ENCODE results near the gene ADCY4. TPM values are rescaled to one million over a fixed set of nuclear protein-coding genes. Genes with fewer than 3 reads are reported as not detected.
A peak's percentile ranks its signal among the peaks of the same experiment; 100 is the strongest.

ADCY4 gene
- polyA plus RNA-seq, 3 donors, result 0.69 to 11.9 (median 0.70) TPM

- Histone ChIP-seq H3K27ac (ENCODE audit: low read depth in 1 of 2, low read length in 2 of 2) (peak overlapping the region; percentile 85 to 89), H3K4me3 (replicated peaks in 1 of 3; ENCODE audit: low read depth in 2 of 3, low read length in 3 of 3) (peak overlapping the region; percentile 24 to 84 (median 30)), H4K20me1 (ENCODE audit: insufficient read depth, low read length) (peaks cover 28% of the 10 kb centered on the region), H3K27me3 (ENCODE audit: control insufficient read depth in 2 of 2, insufficient read depth in 2 of 2, low read length in 2 of 2) (no peaks in the 10 kb centered on the region), H3K4me2 (replicated peaks; ENCODE audit: extremely low read depth, low read length, poor library complexity, severe bottlenecking) (peak overlapping the region; percentile 93), H3K9ac (ENCODE audit: insufficient read depth, low read length, poor library complexity, severe bottlenecking) (peak overlapping the region; percentile 39), H3K36me3 (replicated peaks in 1 of 2; ENCODE audit: control insufficient read depth in 1 of 2, insufficient read depth in 2 of 2, low read length in 2 of 2) (peaks cover 0 to 4% of the 10 kb centered on the region in 2 donors), H3K79me2 (ENCODE audit: insufficient read depth, low read length) (peaks cover 56% of the 10 kb centered on the region), H3K4me1 (ENCODE audit: control insufficient read depth in 1 of 2, insufficient read depth in 2 of 2, low read length in 2 of 2) (peaks cover 88 to 99% of the 10 kb centered on the region in 2 donors), H3K9me3 (replicated peaks in 1 of 2; ENCODE audit: control insufficient read depth in 1 of 2, insufficient read depth in 1 of 2, low read length in 2 of 2) (no peaks in the 10 kb centered on the region), H2AFZ (ENCODE audit: insufficient read depth, low read depth, low read length, poor library complexity, severe bottlenecking) (peak overlapping the region; percentile 13)
- H3K27me3 Mint-ChIP-seq (ENCODE audit: low read depth in 3 of 3), result peaks cover 0 to 3% (median 1%) of the 10 kb centered on the region in 3 donors
- peaks cover 86% of the 10 kb centered on the region for H3K4me1 Mint-ChIP-seq
- H3K36me3 Mint-ChIP-seq, result peaks cover 26 to 33% of the 10 kb centered on the region in 2 donors
- intact Hi-C loops (cut with micrococcal nuclease), result loop anchor here in 1 of 2 donors (5.0 kb wide), 2 partner anchors 37 to 82 kb away; partner anchors contain the start of genes GMPR2 and NEDD8
- H3K27ac Mint-ChIP-seq, result peak overlapping the region; percentile 95 to 99 (median 98)
- peak in 1 of 3 donors; percentile 37 for DNase-seq
- WGBS (ENCODE audit: insufficient coverage), result 0% methylated on average over 1 of the region's 5 CpGs
- peak overlapping the region; percentile 81 to 95 for H3K4me3 Mint-ChIP-seq
- H3K9me3 Mint-ChIP-seq, result peaks cover 0 to 2% (median 0%) of the 10 kb centered on the region in 7 donors
- TF ChIP-seq CTCF (IDR thresholded peaks at IDR 0.05), result no peak
Measured at GRCh38 chr14:24314377-24315193, 20.3 kb downstream of the ADCY4 start.

GRCh38 chr14:24313913-24314312, 21.0 kb downstream of the ADCY4 start:
- Histone ChIP-seq H3K4me3 (replicated peaks in 1 of 3; ENCODE audit: low read depth in 2 of 3, low read length in 3 of 3) (peak overlapping the region in 1 of 3 experiments; percentile 84), H3K9ac (ENCODE audit: insufficient read depth, low read length, poor library complexity, severe bottlenecking) (no peak overlapping the region)

More at GRCh38 chr14:24313913-24314312, 21.0 kb downstream of the ADCY4 start:
- no peaks in the 10 kb centered on the region for H3K27me3 ChIP-seq (ENCODE audit: control insufficient read depth in 2 of 2, insufficient read depth in 2 of 2, low read length in 2 of 2)
- intact Hi-C loops (cut with micrococcal nuclease), result loop anchor here in 1 of 2 donors (5.0 kb wide), 2 partner anchors 37 to 82 kb away; partner anchors contain the start of genes GMPR2 and NEDD8
- peaks cover 0 to 8% of the 10 kb centered on the region in 2 donors for H3K36me3 ChIP-seq (replicated peaks in 1 of 2; ENCODE audit: control insufficient read depth in 1 of 2, insufficient read depth in 2 of 2, low read length in 2 of 2)
- Mint-ChIP-seq H3K27me3 (ENCODE audit: low read depth in 3 of 3) (no peaks in the 10 kb centered on the region), H3K4me3 (peak overlapping the region; percentile 81 to 95), H3K36me3 (peaks cover 32 to 39% of the 10 kb centered on the region in 2 donors), H3K27ac (peak overlapping the region; percentile 95 to 99 (median 98)), H3K4me1 (peaks cover 86% of the 10 kb centered on the region), H3K9me3 (peaks cover 0 to 2% (median 0%) of the 10 kb centered on the region in 7 donors)
- peak; percentile 51 to 69 (median 56) for DNase-seq
- TF ChIP-seq CTCF (IDR thresholded peaks at IDR 0.05), result no peak
- peak overlapping the region; percentile 93 for H3K4me2 ChIP-seq (replicated peaks; ENCODE audit: extremely low read depth, low read length, poor library complexity, severe bottlenecking)
- no CpG with 5 or more reads among the region's 2 CpGs for WGBS (ENCODE audit: insufficient coverage)
- H4K20me1 ChIP-seq (ENCODE audit: insufficient read depth, low read length), result peaks cover 34% of the 10 kb centered on the region
- H3K4me1 ChIP-seq (ENCODE audit: control insufficient read depth in 1 of 2, insufficient read depth in 2 of 2, low read length in 2 of 2), result peaks cover 92 to 100% of the 10 kb centered on the region in 2 donors
- H2AFZ ChIP-seq (ENCODE audit: insufficient read depth, low read depth, low read length, poor library complexity, severe bottlenecking), result no peak overlapping the region
- peak overlapping the region; percentile 85 to 89 for H3K27ac ChIP-seq (ENCODE audit: low read depth in 1 of 2, low read length in 2 of 2)
- peaks cover 62% of the 10 kb centered on the region for H3K79me2 ChIP-seq (ENCODE audit: insufficient read depth, low read length)
- no peaks in the 10 kb centered on the region for H3K9me3 ChIP-seq (replicated peaks in 1 of 2; ENCODE audit: control insufficient read depth in 1 of 2, insufficient read depth in 1 of 2, low read length in 2 of 2)

Data from CD14-positive monocyte (primary cell).